Thoracic aorta (tissue), 2 donors: ENCODE data around the gene AFP. TPM values are rescaled to one million over a fixed set of nuclear protein-coding genes. Genes with fewer than 3 reads are reported as not detected.

Experiments
- ATAC-seq: fragments of 150-250 bp; one replicate; pipeline ENCODE4 v1.8.0; 2017; ENCODE audit warnings: low read depth; ENCODE audit not compliant: insufficient number of reproducible peaks, low FRiP score
- DNase-seq: peaks from one replicate; pipeline ENCODE4 v3.0.0-alpha.2; 2020; ENCODE audit warnings: low spot score
- H3K27ac ChIP-seq, 2 donors: fragments of 200-600 bp; sonication (generic); 1 replicate in 1 of 2; 2 replicates in 1 of 2; pipeline ENCODE4 v1.5.1; 2016; ENCODE audit warnings: mild to moderate bottlenecking in 2 of 2, moderate library complexity in 2 of 2
- H3K27me3 ChIP-seq: fragments of 200-600 bp; sonication (generic); replicated peaks from 2 replicates; pipeline ENCODE4 v1.6.0; 2016; ENCODE audit warnings: mild to moderate bottlenecking; ENCODE audit not compliant: insufficient read depth
- H3K36me3 ChIP-seq: fragments of 200-600 bp; sonication (generic); one replicate; pipeline ENCODE4 v1.5.1; 2016
- H3K4me1 ChIP-seq, 2 donors: fragments of 200-600 bp; sonication (generic); 1 replicate in 1 of 2; 2 replicates in 1 of 2; pipeline versions ENCODE4 v1.5.1 to v1.6.0; 2016; ENCODE audit warnings: low read depth in 2 of 2, mild to moderate bottlenecking in 1 of 2; ENCODE audit not compliant: control insufficient read depth in 1 of 2
- H3K4me3 ChIP-seq: fragments of 200-600 bp; sonication (generic); 2 replicates; pipeline ENCODE4 v1.5.1; 2016; ENCODE audit warnings: mild to moderate bottlenecking
- H3K9me3 ChIP-seq: fragments of 200-600 bp; sonication (generic); 2 replicates; pipeline ENCODE4 v1.5.1; 2016
- total RNA-seq, 2 donors: library from RNA; depleted of rRNA; stranded (reverse); fragments of >200 nt; gene quantifications; one replicate each; pipeline versions ENCODE4 v1.1.0 to v1.2.3, GENCODE V29; 2016
- TF ChIP-seq, protein P1 (sequence below): fragments of 200-600 bp; sonication (generic); IDR thresholded peaks from one replicate; pipeline ENCODE4 v1.5.1; 2019; ENCODE audit warnings: antibody characterized with exemption

Gene AFP
- total RNA-seq, 2 donors from 2014 or later = not detected

- TF ChIP-seq, protein P1, sequence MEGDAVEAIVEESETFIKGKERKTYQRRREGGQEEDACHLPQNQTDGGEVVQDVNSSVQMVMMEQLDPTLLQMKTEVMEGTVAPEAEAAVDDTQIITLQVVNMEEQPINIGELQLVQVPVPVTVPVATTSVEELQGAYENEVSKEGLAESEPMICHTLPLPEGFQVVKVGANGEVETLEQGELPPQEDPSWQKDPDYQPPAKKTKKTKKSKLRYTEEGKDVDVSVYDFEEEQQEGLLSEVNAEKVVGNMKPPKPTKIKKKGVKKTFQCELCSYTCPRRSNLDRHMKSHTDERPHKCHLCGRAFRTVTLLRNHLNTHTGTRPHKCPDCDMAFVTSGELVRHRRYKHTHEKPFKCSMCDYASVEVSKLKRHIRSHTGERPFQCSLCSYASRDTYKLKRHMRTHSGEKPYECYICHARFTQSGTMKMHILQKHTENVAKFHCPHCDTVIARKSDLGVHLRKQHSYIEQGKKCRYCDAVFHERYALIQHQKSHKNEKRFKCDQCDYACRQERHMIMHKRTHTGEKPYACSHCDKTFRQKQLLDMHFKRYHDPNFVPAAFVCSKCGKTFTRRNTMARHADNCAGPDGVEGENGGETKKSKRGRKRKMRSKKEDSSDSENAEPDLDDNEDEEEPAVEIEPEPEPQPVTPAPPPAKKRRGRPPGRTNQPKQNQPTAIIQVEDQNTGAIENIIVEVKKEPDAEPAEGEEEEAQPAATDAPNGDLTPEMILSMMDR = no peak
- Histone ChIP-seq H3K36me3 (no peaks in the 10 kb centered on the region), H3K4me1 (no peaks in the 10 kb centered on the region), H3K27me3 (no peaks in the 10 kb centered on the region), H3K27ac (no peak overlapping the region), H3K9me3 (no peaks in the 10 kb centered on the region), H3K4me3 (no peak overlapping the region)
- DNase-seq (no peak), ATAC-seq (no peak)
Observed at GRCh38 chr4:73409978-73410548, 26.0 kb upstream of the AFP start.

GRCh38 chr4:73410916-73411730 is 24.9 kb upstream of the AFP start:
- DNase-seq = no peak
- H3K27me3 ChIP-seq = no peaks in the 10 kb centered on the region
- no peaks in the 10 kb centered on the region for H3K4me1 ChIP-seq
- no peak for ATAC-seq
- H3K27ac ChIP-seq = no peak overlapping the region
- no peaks in the 10 kb centered on the region for H3K9me3 ChIP-seq
- H3K36me3 ChIP-seq = no peaks in the 10 kb centered on the region
- no peak overlapping the region for H3K4me3 ChIP-seq
- TF ChIP-seq, protein P1 = no peak

- Histone ChIP-seq H3K27ac (no peak overlapping the region), H3K4me3 (no peak overlapping the region), H3K9me3 (no peaks in the 10 kb centered on the region), H3K4me1 (no peaks in the 10 kb centered on the region), H3K27me3 (no peaks in the 10 kb centered on the region), H3K36me3 (no peaks in the 10 kb centered on the region)
- ATAC-seq (no peak), DNase-seq (no peak)
- TF ChIP-seq, protein P1 = no peak
Observed at GRCh38 chr4:73411731-73412414, 24.1 kb upstream of the AFP start.

GRCh38 chr4:73413294-73413755 is 22.7 kb upstream of the AFP start:
- Histone ChIP-seq H3K4me3 (no peak overlapping the region), H3K27ac (no peak overlapping the region), H3K27me3 (no peaks in the 10 kb centered on the region), H3K4me1 (no peaks in the 10 kb centered on the region), H3K9me3 (no peaks in the 10 kb centered on the region), H3K36me3 (no peaks in the 10 kb centered on the region)
- DNase-seq (no peak), ATAC-seq (no peak)
- TF ChIP-seq, protein P1 = no peak

DNA sequence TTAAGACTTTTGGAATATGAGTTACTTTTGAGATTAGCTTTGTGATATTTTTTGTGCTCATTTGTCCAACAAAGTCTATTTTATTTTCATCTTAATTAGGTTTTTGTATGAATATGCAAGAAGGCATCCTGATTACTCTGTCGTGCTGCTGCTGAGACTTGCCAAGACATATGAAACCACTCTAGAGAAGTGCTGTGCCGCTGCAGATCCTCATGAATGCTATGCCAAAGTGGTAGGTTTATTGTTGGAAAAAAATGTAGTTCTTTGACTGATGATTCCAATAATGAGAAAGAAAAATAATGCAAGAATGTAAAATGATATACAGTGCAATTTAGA is 21.1 kb upstream of the AFP start:
- ATAC-seq = no peak
- DNase-seq = no peak

More for the DNA sequence above, 21.1 kb upstream of the AFP start:
- Histone ChIP-seq H3K27ac (no peak overlapping the region), H3K4me3 (no peak overlapping the region), H3K9me3 (no peaks in the 10 kb centered on the region), H3K4me1 (no peaks in the 10 kb centered on the region), H3K36me3 (no peaks in the 10 kb centered on the region), H3K27me3 (no peaks in the 10 kb centered on the region)
- TF ChIP-seq, protein P1 = no peak
